Parathyroid adenoma (tissue), 2 donors: ENCODE data around the gene MYLK3.

Experiments
- H2AFZ ChIP-seq: fragments of 300-600 bp; sonication (generic); one replicate; pipeline ENCODE4 v1.7.0; 2017; ENCODE audit warnings: antibody characterized with exemption, mild to moderate bottlenecking
- H3K27ac ChIP-seq: fragments of 300-600 bp; sonication (generic); one replicate; pipeline ENCODE4 v1.7.0; 2017
- H3K27me3 ChIP-seq: fragments of 300-600 bp; sonication (generic); one replicate; pipeline ENCODE4 v1.7.0; 2017; ENCODE audit warnings: low read length; ENCODE audit not compliant: control insufficient read depth, insufficient read depth
- H3K36me3 ChIP-seq: fragments of 300-600 bp; sonication (generic); one replicate; pipeline ENCODE4 v1.7.0; 2017; ENCODE audit warnings: low read length; ENCODE audit not compliant: control insufficient read depth, insufficient read depth
- H3K4me1 ChIP-seq: fragments of 300-600 bp; sonication (generic); one replicate; pipeline ENCODE4 v1.7.0; 2017; ENCODE audit warnings: control low read depth
- H3K4me2 ChIP-seq: fragments of 300-600 bp; sonication (generic); one replicate; pipeline ENCODE4 v1.7.0; 2017; ENCODE audit warnings: low read length
- H3K4me3 ChIP-seq: fragments of 300-600 bp; sonication (generic); one replicate; pipeline ENCODE4 v1.7.0; 2017; ENCODE audit warnings: low read depth, low read length
- H3K79me2 ChIP-seq: fragments of 300-600 bp; sonication (generic); one replicate; pipeline ENCODE4 v1.7.0; 2017; ENCODE audit warnings: control low read depth
- H3K9ac ChIP-seq: fragments of 300-600 bp; sonication (generic); one replicate; pipeline ENCODE4 v1.7.0; 2017; ENCODE audit warnings: mild to moderate bottlenecking
- H3K9me3 ChIP-seq: fragments of 300-600 bp; sonication (generic); one replicate; pipeline ENCODE4 v1.7.0; 2017; ENCODE audit warnings: low read length; ENCODE audit not compliant: control insufficient read depth
- TF ChIP-seq, protein P1 (sequence below): fragments of 300-600 bp; sonication (generic); IDR thresholded peaks from one replicate; pipeline ENCODE4 v1.7.0; 2017; ENCODE audit warnings: antibody characterized with exemption, mild to moderate bottlenecking
- donor health status: primary hyperparathyroidism.

MYLK3 gene

GRCh38 chr16:46790599-46791270, 42.6 kb upstream of the MYLK3 start:
- H3K4me1 ChIP-seq: no peaks in the 10 kb centered on the region
- no peak overlapping the region for H3K4me2 ChIP-seq
- no peak overlapping the region for H3K27ac ChIP-seq

DNA sequence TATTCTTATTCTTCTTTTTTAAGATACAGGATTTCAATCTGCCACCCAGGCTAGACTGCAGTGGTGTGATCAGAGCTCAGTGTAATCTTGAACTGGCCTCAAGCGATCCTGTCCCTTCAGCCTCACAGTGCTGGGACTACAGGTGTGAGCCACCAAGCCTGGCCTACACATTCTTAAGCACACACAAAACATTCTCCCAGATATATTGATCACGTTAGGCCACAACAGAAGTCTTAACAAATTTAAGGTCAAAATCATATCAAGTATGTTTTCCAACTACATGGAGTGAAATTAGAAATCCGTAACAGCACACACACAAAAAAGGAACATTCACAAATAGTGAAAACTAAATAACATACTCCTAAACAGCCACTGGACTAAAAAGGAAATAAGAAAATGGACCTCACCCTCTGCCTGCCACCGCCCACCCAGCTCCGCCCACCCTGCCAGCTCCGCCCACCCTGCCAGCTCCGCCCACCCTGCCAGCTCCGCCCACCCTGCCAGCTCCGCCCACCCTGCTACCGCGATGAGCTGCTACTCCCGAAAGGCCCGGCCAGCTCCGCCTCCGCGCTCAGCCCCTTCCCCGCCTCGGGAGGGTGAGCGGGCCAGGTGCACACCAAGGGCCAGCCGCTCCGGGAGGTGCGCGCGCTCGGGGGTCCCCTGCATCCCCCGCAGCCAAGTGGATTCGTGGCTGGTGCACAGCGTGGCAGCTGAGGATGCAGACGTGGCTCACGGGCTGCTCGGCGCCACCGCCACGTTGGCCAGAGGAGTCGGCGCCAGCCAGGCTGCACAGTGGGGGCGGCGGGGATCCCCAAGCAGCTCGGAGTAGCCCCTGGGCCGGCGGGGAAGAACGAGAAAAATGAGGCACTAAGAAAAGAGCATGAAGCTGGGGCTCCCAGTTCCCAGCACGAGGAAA, 41.6 kb upstream of the MYLK3 start:
- no peak overlapping the region for H3K4me3 ChIP-seq
- no peaks in the 10 kb centered on the region for H3K9me3 ChIP-seq
- TF ChIP-seq, protein P1, sequence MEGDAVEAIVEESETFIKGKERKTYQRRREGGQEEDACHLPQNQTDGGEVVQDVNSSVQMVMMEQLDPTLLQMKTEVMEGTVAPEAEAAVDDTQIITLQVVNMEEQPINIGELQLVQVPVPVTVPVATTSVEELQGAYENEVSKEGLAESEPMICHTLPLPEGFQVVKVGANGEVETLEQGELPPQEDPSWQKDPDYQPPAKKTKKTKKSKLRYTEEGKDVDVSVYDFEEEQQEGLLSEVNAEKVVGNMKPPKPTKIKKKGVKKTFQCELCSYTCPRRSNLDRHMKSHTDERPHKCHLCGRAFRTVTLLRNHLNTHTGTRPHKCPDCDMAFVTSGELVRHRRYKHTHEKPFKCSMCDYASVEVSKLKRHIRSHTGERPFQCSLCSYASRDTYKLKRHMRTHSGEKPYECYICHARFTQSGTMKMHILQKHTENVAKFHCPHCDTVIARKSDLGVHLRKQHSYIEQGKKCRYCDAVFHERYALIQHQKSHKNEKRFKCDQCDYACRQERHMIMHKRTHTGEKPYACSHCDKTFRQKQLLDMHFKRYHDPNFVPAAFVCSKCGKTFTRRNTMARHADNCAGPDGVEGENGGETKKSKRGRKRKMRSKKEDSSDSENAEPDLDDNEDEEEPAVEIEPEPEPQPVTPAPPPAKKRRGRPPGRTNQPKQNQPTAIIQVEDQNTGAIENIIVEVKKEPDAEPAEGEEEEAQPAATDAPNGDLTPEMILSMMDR: no peak
- H3K36me3 ChIP-seq: no peaks in the 10 kb centered on the region
- H3K4me1 ChIP-seq: no peaks in the 10 kb centered on the region
- no peak overlapping the region for H3K9ac ChIP-seq
- H3K4me2 ChIP-seq: peak overlapping the region; percentile 47
- peak overlapping the region; percentile 93 for H2AFZ ChIP-seq
- no peaks in the 10 kb centered on the region for H3K27me3 ChIP-seq
- no peaks in the 10 kb centered on the region for H3K79me2 ChIP-seq
- H3K27ac ChIP-seq: peak overlapping the region; percentile 13

More at GRCh38 chr16:46790599-46791270, 42.6 kb upstream of the MYLK3 start:
- H3K27me3 ChIP-seq: no peaks in the 10 kb centered on the region
- no peaks in the 10 kb centered on the region for H3K79me2 ChIP-seq
- TF ChIP-seq, protein P1: no peak
- peak overlapping the region; percentile 93 for H2AFZ ChIP-seq
- no peaks in the 10 kb centered on the region for H3K36me3 ChIP-seq
- H3K9ac ChIP-seq: no peak overlapping the region
- no peaks in the 10 kb centered on the region for H3K9me3 ChIP-seq
- no peak overlapping the region for H3K4me3 ChIP-seq

- H3K4me1 ChIP-seq: no peaks in the 10 kb centered on the region
- TF ChIP-seq, protein P1: no peak
- H3K9ac ChIP-seq: no peak overlapping the region
- H2AFZ ChIP-seq: no peak overlapping the region
- no peaks in the 10 kb centered on the region for H3K9me3 ChIP-seq
- H3K27ac ChIP-seq: no peak overlapping the region
- no peaks in the 10 kb centered on the region for H3K36me3 ChIP-seq
- no peak overlapping the region for H3K4me3 ChIP-seq
- no peaks in the 10 kb centered on the region for H3K79me2 ChIP-seq
- H3K4me2 ChIP-seq: no peak overlapping the region
- no peaks in the 10 kb centered on the region for H3K27me3 ChIP-seq
Measured at GRCh38 chr16:46788891-46789474, 40.8 kb upstream of the MYLK3 start.

- Histone ChIP-seq H3K4me2 (no peak overlapping the region), H3K4me3 (no peak overlapping the region), H3K27ac (no peak overlapping the region), H3K9me3 (no peaks in the 10 kb centered on the region), H3K79me2 (no peaks in the 10 kb centered on the region), H3K36me3 (no peaks in the 10 kb centered on the region), H3K4me1 (no peaks in the 10 kb centered on the region), H3K27me3 (no peaks in the 10 kb centered on the region), H3K9ac (no peak overlapping the region), H2AFZ (no peak overlapping the region)
- TF ChIP-seq, protein P1: no peak
Measured at GRCh38 chr16:46787909-46788308, 39.8 kb upstream of the MYLK3 start.
